Caki2 (cell line): ENCODE data around the gene TDRD15. TPM values are rescaled to one million over a fixed set of nuclear protein-coding genes. Genes with fewer than 3 reads are reported as not detected.

Experiments
- total RNA-seq: library from RNA; depleted of rRNA; stranded (reverse); fragments of >200 nt; shearing (Covaris generic); gene quantifications from 2 replicates; pipeline ENCODE4 v1.2.3, GENCODE V29; 2014; ENCODE audit warnings: low replicate concordance; rRNA removed

Gene TDRD15
- total RNA-seq, 1 experiment from 2014 or later: not detected

Other genes with a start within 250 kb of the TDRD15 start
- gene APOB, start 79.9 kb upstream of the TDRD15 start, total RNA-seq: not detected in 2 replicates